GM12872 (cell line): Measurements from ENCODE around the gene MYO15B.
A peak's percentile ranks its signal among the peaks of the same experiment; 100 is the strongest.

Experiments used
- CTCF ChIP-seq: IDR thresholded peaks from 3 replicates; pipeline ENCODE4 v1.5.1; 2011; ENCODE audit warnings: low read depth, mild to moderate bottlenecking, low read length, moderate library complexity; ENCODE audit not compliant: insufficient read depth

The MYO15B gene

GRCh38 chr17:75595284-75595919, 7.8 kb downstream of the MYO15B start:
- no peak for TF ChIP-seq CTCF

GRCh38 chr17:75595920-75596313, 8.3 kb downstream of the MYO15B start:
- TF ChIP-seq CTCF: no peak

- TF ChIP-seq CTCF: no peak
These were observed 8.9 kb downstream of the MYO15B start for GRCh38 chr17:75596320-75597087.

GRCh38 chr17:75601057-75601987, 13.7 kb downstream of the MYO15B start:
- peak; percentile 96 for TF ChIP-seq CTCF

- no peak for TF ChIP-seq CTCF
These were observed 15.0 kb downstream of the MYO15B start for GRCh38 chr17:75602644-75603043.

GRCh38 chr17:75603123-75603522, 15.5 kb downstream of the MYO15B start:
- no peak for TF ChIP-seq CTCF
